HCT116 (cell line): Measurements from ENCODE around the gene TKFC.

Experiments used
- ATF3 ChIP-seq: IDR thresholded peaks from 2 replicates; pipeline ENCODE4 v1.6.1; 2012
- CEBPB ChIP-seq: IDR thresholded peaks from 2 replicates; pipeline ENCODE4 v1.6.1; 2012; ENCODE audit warnings: low read depth
- CTCF ChIP-seq, 3 experiments: fragments of 200-600 bp in 1 of 3; sonication (generic) in 1 of 3; IDR thresholded peaks in 2 of 3; conservative IDR thresholded peaks in 1 of 3; 2 replicates each; pipeline ENCODE4 v1.5.1; 2012 to 2017; ENCODE audit warnings: low read depth in 2 of 3, low read length in 2 of 3, antibody characterized with exemption in 1 of 3, borderline replicate concordance in 1 of 3, control low read depth in 1 of 3, mild to moderate bottlenecking in 1 of 3, mixed read lengths in 1 of 3, mixed run types in 1 of 3, moderate library complexity in 1 of 3; ENCODE audit not compliant: insufficient read depth in 1 of 3
- EGR1 ChIP-seq: IDR thresholded peaks from 2 replicates; pipeline ENCODE4 v1.6.1; 2012; ENCODE audit warnings: low read depth
- ELF1 ChIP-seq: IDR thresholded peaks from 2 replicates; pipeline ENCODE4 v1.6.1; 2012; ENCODE audit warnings: low read depth, borderline replicate concordance
- EZH2 ChIP-seq: fragments of 200-600 bp; sonication (generic); IDR thresholded peaks from 2 replicates; pipeline ENCODE4 v1.6.1; 2017; ENCODE audit warnings: antibody characterized with exemption, mixed run types
- EZH2phosphoT487 ChIP-seq: fragments of 200-600 bp; IDR thresholded peaks from 2 replicates; pipeline ENCODE4 v1.6.1; 2018; ENCODE audit warnings: antibody characterized with exemption, borderline replicate concordance
- FOSL1 ChIP-seq: IDR thresholded peaks from 2 replicates; pipeline ENCODE4 v1.6.1; 2012; ENCODE audit warnings: low read depth
- JUND ChIP-seq: IDR thresholded peaks from 2 replicates; pipeline ENCODE4 v1.6.1; 2012
- POLR2A ChIP-seq: IDR thresholded peaks from 2 replicates; pipeline ENCODE4 v1.7.0; 2011; ENCODE audit warnings: borderline replicate concordance; ENCODE audit not compliant: insufficient read depth, insufficient read length; ENCODE audit errors: extremely low read depth
- POLR2AphosphoS5 ChIP-seq: IDR thresholded peaks from 2 replicates; pipeline ENCODE4 v1.6.1; 2011; ENCODE audit warnings: mild to moderate bottlenecking, low read depth, low read length, moderate library complexity
- SRF ChIP-seq: IDR thresholded peaks from 2 replicates; pipeline ENCODE4 v1.6.1; 2012; ENCODE audit warnings: low read depth
- ZBTB33 ChIP-seq: IDR thresholded peaks from 2 replicates; pipeline ENCODE4 v1.6.1; 2011; ENCODE audit warnings: mild to moderate bottlenecking, low read length, moderate library complexity; ENCODE audit not compliant: insufficient replicate concordance; ENCODE audit errors: extremely low read depth
- ZNF274 ChIP-seq: fragments of 200-500 bp; sonication (Bioruptor generic); IDR thresholded peaks from 2 replicates; pipeline ENCODE4 v1.6.1; 2014; ENCODE audit warnings: mild to moderate bottlenecking, low read depth, low read length, inconsistent platforms

DNA sequence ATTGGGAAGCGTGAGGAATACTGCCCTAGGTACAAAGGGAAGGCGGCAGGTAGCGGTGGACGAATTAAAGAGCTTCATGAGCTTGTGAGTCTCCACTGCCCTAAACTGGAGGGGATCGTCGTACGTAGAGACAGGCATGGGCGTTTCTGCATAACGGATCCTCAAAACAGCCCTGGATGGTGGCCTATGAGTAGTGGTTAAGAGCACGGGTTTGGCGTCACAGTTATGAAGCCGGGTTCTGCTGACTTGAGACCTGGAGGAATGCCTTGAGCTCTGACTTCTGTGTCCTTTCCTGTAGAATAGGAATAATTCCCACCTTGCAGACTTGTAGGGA, 29.5 kb downstream of the TKFC start:
- no peak for TF ChIP-seq SRF
- no peak for TF ChIP-seq CTCF (IDR thresholded peaks at IDR 0.05 in 2 of 3, conservative IDR thresholded peaks at IDR 0.05 in 1 of 3; ENCODE audit: borderline replicate concordance in 1 of 3, insufficient read depth in 1 of 3, low read depth in 2 of 3, low read length in 2 of 3)
- TF ChIP-seq CEBPB = no peak
- no peak for TF ChIP-seq EZH2phosphoT487
- TF ChIP-seq POLR2A = no peak
- no peak for TF ChIP-seq JUND
- no peak for TF ChIP-seq FOSL1
- TF ChIP-seq ELF1 = no peak
- TF ChIP-seq EZH2 = no peak
- no peak for TF ChIP-seq POLR2AphosphoS5
- no peak for TF ChIP-seq EGR1
- TF ChIP-seq ZNF274 = no peak
- no peak for TF ChIP-seq ATF3
- no peak for TF ChIP-seq ZBTB33
